Measurements from ENCODE around the gene MME. TPM values are rescaled to one million over a fixed set of nuclear protein-coding genes. Genes with fewer than 3 reads are reported as not detected.

The MME gene
- polyA plus RNA-seq, 3 donors = 0.27 to 1.0 (median 0.73) TPM

DNA sequence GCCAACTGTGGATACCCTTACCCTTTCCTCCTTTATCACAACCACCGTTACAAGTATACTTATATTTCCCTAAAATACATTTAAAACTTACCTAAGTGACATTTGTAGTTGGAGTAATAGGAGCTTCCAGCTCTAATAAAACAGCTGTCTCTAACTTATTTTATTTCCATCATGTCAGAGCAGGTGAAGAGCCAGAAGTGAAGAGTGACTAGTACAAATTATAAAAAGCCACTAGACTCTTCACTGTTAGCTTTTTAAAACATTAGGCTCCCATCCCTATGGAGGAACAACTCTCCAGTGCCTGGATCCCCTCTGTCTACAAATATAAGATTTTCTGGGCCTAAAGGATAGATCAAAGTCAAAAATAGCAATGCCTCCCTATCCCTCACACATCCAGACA is 102.3 kb downstream of the MME start:
- H3K36me3 Mint-ChIP-seq = no peaks in the 10 kb centered on the region
- TF ChIP-seq, protein P1, sequence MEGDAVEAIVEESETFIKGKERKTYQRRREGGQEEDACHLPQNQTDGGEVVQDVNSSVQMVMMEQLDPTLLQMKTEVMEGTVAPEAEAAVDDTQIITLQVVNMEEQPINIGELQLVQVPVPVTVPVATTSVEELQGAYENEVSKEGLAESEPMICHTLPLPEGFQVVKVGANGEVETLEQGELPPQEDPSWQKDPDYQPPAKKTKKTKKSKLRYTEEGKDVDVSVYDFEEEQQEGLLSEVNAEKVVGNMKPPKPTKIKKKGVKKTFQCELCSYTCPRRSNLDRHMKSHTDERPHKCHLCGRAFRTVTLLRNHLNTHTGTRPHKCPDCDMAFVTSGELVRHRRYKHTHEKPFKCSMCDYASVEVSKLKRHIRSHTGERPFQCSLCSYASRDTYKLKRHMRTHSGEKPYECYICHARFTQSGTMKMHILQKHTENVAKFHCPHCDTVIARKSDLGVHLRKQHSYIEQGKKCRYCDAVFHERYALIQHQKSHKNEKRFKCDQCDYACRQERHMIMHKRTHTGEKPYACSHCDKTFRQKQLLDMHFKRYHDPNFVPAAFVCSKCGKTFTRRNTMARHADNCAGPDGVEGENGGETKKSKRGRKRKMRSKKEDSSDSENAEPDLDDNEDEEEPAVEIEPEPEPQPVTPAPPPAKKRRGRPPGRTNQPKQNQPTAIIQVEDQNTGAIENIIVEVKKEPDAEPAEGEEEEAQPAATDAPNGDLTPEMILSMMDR (IDR thresholded peaks at IDR 0.05) = no peak
- peaks cover 0 to 12% of the 10 kb centered on the region in 2 donors for H3K4me1 ChIP-seq (ENCODE audit: control insufficient read depth in 1 of 2, insufficient read depth in 2 of 2, low read length in 2 of 2)
- H3K9ac ChIP-seq (ENCODE audit: insufficient read depth, low read length, poor library complexity, severe bottlenecking) = no peak overlapping the region
- H3K4me2 ChIP-seq (replicated peaks; ENCODE audit: extremely low read depth, low read length, poor library complexity, severe bottlenecking) = no peak overlapping the region
- H3K27me3 Mint-ChIP-seq (ENCODE audit: low read depth in 3 of 3) = no peaks in the 10 kb centered on the region
- no peak overlapping the region for H3K4me3 ChIP-seq (replicated peaks in 1 of 3; ENCODE audit: low read depth in 2 of 3, low read length in 3 of 3)
- no peaks in the 10 kb centered on the region for H3K9me3 ChIP-seq (replicated peaks in 1 of 2; ENCODE audit: control insufficient read depth in 1 of 2, insufficient read depth in 1 of 2, low read length in 2 of 2)
- no peaks in the 10 kb centered on the region for H3K36me3 ChIP-seq (replicated peaks in 1 of 2; ENCODE audit: control insufficient read depth in 1 of 2, insufficient read depth in 2 of 2, low read length in 2 of 2)
- no peaks in the 10 kb centered on the region for H3K27me3 ChIP-seq (ENCODE audit: control insufficient read depth in 2 of 2, insufficient read depth in 2 of 2, low read length in 2 of 2)
- no peak overlapping the region for H3K27ac ChIP-seq (ENCODE audit: low read depth in 1 of 2, low read length in 2 of 2)
- no peak overlapping the region for H2AFZ ChIP-seq (ENCODE audit: insufficient read depth, low read depth, low read length, poor library complexity, severe bottlenecking)
- peaks cover 2 to 10% (median 5%) of the 10 kb centered on the region in 7 donors for H3K9me3 Mint-ChIP-seq
- peak overlapping the region in 1 of 7 donors; percentile 28 for H3K27ac Mint-ChIP-seq
- no peak for DNase-seq
- peaks cover 16% of the 10 kb centered on the region for H3K4me1 Mint-ChIP-seq
- H3K79me2 ChIP-seq (ENCODE audit: insufficient read depth, low read length) = no peaks in the 10 kb centered on the region
- intact Hi-C loops (cut with micrococcal nuclease) = no loop called here
- WGBS (ENCODE audit: insufficient coverage) = no CpG with 5 or more reads among the region's 1 CpG
- no peak overlapping the region for H3K4me3 Mint-ChIP-seq
- no peaks in the 10 kb centered on the region for H4K20me1 ChIP-seq (ENCODE audit: insufficient read depth, low read length)

DNA sequence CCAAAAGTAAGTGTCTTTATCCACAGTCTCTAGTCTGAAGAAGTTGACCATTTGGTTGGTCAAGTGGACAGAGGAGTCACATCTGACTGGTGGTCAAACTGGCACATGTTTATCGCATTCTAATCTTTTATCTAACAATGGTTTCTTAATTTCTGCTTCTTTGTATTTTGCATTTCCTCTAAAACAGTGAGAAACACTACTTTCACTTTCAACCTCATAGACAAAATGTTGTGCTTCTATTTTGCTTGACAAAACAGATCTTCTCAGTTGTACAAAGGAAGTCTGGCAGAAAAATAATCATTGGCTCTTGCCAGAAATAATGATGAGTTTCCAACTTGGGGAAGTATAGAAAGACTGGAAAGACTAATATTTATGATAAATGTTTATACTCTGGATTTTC is 103.9 kb downstream of the MME start:
- Histone ChIP-seq H3K4me2 (replicated peaks; ENCODE audit: extremely low read depth, low read length, poor library complexity, severe bottlenecking) (peak overlapping the region; percentile 37), H3K4me1 (ENCODE audit: control insufficient read depth in 1 of 2, insufficient read depth in 2 of 2, low read length in 2 of 2) (peaks cover 0 to 10% of the 10 kb centered on the region in 2 donors), H3K36me3 (replicated peaks in 1 of 2; ENCODE audit: control insufficient read depth in 1 of 2, insufficient read depth in 2 of 2, low read length in 2 of 2) (no peaks in the 10 kb centered on the region), H3K27me3 (ENCODE audit: control insufficient read depth in 2 of 2, insufficient read depth in 2 of 2, low read length in 2 of 2) (no peaks in the 10 kb centered on the region), H3K27ac (ENCODE audit: low read depth in 1 of 2, low read length in 2 of 2) (peak overlapping the region in 1 of 2 donors; percentile 50), H3K9me3 (replicated peaks in 1 of 2; ENCODE audit: control insufficient read depth in 1 of 2, insufficient read depth in 1 of 2, low read length in 2 of 2) (no peaks in the 10 kb centered on the region), H3K79me2 (ENCODE audit: insufficient read depth, low read length) (no peaks in the 10 kb centered on the region), H4K20me1 (ENCODE audit: insufficient read depth, low read length) (no peaks in the 10 kb centered on the region), H2AFZ (ENCODE audit: insufficient read depth, low read depth, low read length, poor library complexity, severe bottlenecking) (peak overlapping the region; percentile 30), H3K4me3 (replicated peaks in 1 of 3; ENCODE audit: low read depth in 2 of 3, low read length in 3 of 3) (peak overlapping the region in 1 of 3 experiments; percentile 13), H3K9ac (ENCODE audit: insufficient read depth, low read length, poor library complexity, severe bottlenecking) (no peak overlapping the region)
- Mint-ChIP-seq H3K4me3 (peak overlapping the region in 1 of 2 donors; percentile 68), H3K4me1 (peaks cover 12% of the 10 kb centered on the region), H3K27me3 (ENCODE audit: low read depth in 3 of 3) (no peaks in the 10 kb centered on the region), H3K9me3 (peaks cover 0 to 5% (median 1%) of the 10 kb centered on the region in 7 donors), H3K27ac (peak overlapping the region in 2 of 7 donors; percentile 41 to 51), H3K36me3 (no peaks in the 10 kb centered on the region)
- intact Hi-C loops (cut with micrococcal nuclease) = no loop called here
- WGBS (ENCODE audit: insufficient coverage) = no CpG with 5 or more reads among the region's 1 CpG
- TF ChIP-seq, protein P1 (IDR thresholded peaks at IDR 0.05) = no peak
- peak in 1 of 3 donors; percentile 7 for DNase-seq

Measured in CD14-positive monocyte (primary cell).